SH-SY5Y (cell line): ENCODE measurements around the gene WDR93.

Experiments
- GATA2 ChIP-seq: IDR thresholded peaks from 2 replicates; pipeline ENCODE4 v1.6.1; 2011; ENCODE audit warnings: mild to moderate bottlenecking, low read depth, low read length
- GATA3 ChIP-seq: IDR thresholded peaks from 2 replicates; pipeline ENCODE4 v1.6.1; 2011; ENCODE audit warnings: low read depth, mild to moderate bottlenecking, low read length, moderate library complexity

DNA sequence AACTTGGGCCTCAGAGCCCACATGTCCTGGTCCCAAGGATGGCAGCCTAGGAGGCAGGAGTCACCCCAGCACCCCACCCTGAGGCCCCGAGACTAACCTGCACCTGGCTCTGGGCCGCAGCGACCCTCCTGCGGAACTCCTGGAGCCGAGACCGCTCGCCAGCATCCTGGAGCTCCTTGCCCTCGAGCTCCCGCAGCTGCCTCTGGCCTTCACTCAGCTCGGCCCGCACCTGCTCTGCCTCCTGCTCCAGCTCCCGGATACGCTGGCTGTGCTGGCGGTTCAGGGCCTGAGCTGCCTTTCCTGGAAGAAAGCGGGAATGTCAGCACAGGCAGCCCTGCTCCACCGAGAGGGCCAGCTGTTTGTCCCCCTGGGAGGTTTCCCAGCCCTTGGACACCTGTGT is 48.5 kb upstream of the WDR93 start:
- TF ChIP-seq GATA3 (no peak), GATA2 (no peak)
